HuH-7.5 (cell line): ENCODE measurements around the gene FUOM.
A peak's percentile ranks its signal among the peaks of the same experiment; 100 is the strongest.
"Not testable (repeated sequence)": the region's sequence is repeated elsewhere in the genome, so short reads cannot be mapped to it uniquely, and the experiment has no call there.

Experiments used
- DNase-seq: peaks from one replicate; pipeline ENCODE4 v3.0.0; 2011; ENCODE audit warnings: low spot score

Gene FUOM

DNA sequence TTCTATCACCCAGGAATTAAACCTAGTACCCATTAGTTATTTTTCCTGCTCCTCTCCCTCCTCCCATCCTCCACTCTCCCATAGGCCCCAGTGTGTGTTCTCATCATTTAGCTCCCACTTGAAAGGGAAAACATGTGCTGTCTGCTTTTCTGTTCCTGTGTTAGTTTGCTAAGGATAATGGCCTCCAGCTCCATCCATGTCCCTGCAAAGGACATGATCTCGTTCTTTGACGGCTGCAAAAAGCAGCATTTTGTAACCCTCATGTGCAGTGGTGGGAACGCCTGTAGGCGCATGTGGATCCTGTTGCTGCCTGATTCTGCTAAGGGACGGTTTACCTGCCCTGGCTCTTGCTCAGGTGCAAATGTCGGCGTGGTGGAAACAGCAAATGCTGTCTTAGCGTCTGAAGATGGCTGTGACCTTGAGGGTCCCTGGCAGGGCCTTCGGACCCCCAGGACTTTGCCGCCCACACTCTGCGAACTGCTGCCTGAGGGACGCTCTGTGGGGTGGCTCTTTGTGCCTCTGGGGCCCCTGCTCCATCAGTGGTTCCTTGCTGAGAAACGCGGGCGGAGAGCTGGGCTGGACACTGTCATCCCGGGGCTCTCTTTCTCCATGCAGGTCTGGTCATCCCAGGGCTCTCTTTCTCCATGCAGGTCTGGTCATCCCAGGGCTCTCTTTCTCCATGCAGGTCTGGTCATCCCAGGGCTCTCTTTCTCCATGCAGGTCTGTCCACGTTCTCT lies 30.6 kb upstream of the FUOM start:
- no peak for DNase-seq

DNA sequence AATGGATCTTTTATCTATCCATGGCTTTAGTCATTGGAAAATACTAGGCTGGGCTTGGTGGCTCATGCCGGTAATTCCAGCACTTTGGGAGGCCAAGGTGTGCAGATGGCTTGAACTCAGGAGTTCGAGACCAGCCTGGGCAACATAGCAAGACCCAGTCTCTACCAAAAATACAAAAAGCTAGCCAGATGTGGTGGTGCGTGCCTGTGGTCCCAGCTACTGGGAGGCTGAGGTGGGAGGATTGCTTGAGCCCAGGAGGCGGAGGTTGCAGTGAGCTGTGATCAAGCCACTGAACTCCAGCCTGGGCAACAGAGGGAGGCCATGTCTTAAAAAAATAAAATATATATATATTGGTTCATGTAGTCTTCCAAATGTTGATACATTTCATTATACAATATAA lies 29.1 kb upstream of the FUOM start:
- DNase-seq, result not testable (repeated sequence)

DNA sequence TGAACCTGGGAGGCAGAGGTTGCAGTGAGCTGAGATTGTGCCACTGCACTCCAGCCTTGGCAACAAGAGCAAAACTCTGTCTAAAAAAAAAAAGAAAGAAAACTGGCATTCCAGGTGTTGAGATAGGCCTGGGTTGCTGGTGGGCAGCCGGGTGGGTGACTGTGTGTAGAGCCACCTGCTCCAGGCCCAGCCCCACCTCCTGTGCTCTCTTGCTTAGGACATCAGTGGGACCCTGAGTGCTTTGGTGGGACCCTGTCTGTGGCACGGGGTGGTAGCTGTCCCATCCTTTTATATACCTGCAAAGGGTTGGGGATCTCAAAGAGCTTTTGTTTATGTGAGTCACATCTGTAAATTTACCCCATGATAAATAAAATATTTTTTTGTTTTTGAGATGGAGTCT lies 27.4 kb upstream of the FUOM start:
- no peak for DNase-seq

DNA sequence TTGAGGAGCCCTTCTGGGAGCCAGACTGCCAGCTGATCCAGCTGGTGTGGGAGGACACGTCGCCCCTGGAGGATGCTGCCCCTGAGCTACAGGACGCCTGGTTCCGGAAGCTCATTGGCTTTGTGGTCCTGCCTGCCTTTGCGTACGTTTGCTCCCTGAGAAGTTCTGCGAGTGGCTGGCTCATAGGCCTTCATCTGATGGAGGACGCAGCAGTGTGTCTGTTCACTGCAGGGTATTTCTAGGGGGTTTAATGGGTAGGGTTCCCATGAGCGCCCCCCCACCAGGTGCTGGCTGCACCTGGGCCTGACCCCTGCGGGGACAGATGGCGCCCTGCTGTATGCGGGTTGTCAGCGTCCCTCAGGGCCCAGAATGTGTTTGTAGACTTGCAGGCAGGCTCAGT lies 26.3 kb upstream of the FUOM start:
- DNase-seq, result no peak

DNA sequence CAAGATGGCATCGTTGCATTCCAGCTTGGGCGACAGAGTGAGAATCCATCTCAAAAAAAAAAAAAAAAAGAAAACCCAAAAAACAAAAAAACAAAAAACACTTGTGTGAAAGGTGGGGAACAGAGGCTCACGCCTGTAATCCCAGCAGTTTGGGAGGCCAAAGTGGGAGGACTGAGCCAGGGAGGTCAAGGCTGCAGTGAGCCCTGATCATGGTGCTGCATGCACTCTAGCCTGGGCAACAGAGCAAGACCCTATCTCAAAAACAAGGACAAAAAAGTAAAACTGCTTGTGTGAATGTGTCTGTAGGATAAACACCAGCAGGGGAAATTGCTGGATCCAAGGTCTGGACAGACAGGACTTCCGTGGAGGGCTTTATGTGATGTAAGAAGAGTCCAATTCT lies 25.7 kb upstream of the FUOM start:
- no peak for DNase-seq

DNA sequence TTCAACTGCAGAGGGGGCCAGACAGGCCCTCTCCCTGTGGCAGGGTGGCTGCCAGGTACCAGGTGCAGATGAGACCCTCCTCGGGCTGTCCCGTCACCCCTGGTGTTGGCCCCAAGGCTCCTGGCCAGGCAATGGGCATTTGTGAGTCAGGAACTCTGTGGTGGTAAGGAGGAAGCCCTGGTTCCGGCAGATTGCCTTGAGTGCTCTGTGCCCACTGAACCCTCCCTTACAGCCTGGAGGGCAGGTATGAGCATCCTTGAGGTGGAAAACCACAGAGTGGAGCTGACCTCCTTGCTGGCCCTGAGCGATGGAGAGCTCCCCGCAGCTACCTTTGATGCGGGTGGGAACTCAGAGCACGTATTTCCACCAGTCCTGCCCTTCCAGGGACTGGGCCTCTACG lies 23.2 kb upstream of the FUOM start:
- no peak for DNase-seq

DNA sequence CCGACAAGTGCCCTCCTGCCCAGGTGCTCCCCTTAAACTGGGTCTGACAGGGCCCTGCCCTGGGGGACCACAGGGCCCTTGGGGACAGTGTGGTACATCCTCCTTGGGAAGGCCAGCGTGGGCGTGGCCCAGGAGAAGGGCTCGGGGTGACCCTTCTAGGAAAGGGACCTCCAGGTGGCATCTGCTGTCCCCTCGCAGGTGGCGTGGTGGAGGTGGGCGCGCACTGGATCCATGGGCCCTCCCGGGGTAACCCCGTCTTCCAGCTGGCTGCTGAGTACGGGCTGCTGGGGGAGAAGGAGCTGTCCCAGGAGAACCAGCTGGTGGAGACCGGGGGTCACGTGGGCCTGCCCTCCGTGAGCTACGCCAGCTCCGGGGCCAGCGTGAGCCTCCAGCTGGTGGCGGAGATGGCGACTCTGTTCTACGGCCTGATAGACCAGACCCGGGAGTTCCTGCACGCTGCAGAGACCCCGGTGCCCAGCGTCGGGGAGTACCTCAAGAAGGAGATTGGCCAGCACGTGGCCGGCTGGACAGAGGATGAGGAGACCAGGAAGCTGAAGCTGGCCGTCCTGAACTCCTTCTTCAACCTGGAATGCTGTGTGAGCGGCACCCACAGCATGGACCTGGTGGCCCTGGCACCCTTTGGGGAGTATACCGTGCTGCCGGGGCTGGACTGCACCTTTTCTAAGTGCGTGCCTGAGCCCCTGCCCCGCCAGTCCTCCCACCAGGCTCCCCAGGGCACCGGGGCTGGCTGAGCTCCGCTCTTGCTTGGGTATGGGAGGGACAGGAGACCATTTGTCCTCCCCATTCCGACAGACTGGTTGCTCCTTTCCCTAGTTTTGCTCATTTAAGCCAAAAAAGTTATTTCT lies 22.2 kb upstream of the FUOM start:
- DNase-seq, result no peak

DNA sequence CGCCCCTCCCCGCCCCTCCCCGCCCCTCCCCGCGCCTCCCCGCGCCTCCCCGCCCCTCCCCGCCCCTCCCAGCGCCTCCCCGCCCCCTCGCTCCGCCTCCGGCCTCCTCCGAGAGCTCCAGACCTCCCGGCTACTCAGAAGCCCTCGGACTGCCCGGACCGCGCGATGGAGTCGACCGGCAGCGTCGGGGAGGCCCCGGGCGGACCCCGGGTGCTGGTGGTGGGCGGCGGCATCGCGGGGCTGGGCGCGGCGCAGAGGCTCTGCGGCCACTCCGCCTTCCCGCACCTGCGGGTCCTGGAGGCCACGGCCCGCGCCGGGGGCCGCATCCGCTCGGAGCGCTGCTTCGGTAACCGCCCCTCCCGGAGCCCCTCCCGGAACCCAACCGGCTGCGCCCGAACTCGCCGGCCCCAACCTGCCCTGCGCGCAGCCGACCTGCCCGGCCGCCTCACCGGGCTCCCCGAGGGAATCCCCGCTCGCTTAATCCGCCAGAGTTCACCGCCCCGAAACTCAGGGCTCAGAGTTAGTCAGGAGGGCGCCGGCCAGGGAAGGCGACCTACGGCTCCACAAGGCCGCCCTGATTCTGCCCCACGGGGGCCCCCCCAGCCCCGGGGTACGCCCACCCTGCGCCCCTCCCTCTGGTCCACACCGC lies 21.5 kb upstream of the FUOM start, which contains the start of gene PAOX:
Gene PAOX (plus strand): TSS at position 111 of the 649 bp plus-strand sequence. CDS start 55 bp downstream, at position 166.
- peak; percentile 85 for DNase-seq

DNA sequence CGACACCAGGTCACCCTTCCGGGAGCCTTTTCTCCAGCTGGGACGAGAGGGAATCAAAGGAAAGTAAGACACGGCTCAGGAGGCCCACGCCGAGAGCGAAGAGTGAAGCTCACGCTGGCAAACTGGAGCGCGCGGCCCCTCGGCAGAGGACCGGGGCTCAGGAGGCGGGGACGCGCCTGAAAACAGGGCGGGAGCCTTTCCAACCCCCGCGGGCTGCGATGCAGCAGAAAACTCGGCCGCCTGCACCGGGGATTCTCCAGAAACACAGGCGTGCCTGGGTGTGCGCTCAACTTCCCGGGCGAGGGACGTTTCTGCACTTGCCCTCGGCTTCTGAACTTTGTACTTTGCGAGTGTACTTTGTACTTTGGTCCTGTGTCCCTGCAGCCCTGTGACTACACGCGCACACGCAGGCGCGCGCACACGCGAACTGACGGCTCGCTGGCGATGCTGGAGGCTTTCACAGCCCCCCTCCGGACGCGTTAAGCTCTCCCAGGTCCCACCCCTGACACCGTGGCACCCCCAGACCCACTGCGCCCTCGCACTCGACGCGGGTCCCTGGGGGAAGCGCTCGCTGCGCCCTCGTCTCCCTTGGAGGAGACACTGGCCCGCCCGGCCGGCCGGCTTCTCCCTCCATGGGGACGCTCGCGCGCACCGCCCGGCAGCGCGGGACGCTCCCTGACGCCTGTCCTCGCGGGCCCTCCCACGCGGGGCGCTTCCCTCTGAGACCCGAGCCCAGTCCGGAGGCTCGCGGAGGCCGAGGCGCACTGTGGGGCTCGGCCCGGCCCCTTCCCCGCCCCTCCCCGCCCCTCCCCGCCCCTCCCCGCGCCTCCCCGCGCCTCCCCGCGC lies 20.7 kb upstream of the FUOM start:
- DNase-seq, result peak; percentile 75

DNA sequence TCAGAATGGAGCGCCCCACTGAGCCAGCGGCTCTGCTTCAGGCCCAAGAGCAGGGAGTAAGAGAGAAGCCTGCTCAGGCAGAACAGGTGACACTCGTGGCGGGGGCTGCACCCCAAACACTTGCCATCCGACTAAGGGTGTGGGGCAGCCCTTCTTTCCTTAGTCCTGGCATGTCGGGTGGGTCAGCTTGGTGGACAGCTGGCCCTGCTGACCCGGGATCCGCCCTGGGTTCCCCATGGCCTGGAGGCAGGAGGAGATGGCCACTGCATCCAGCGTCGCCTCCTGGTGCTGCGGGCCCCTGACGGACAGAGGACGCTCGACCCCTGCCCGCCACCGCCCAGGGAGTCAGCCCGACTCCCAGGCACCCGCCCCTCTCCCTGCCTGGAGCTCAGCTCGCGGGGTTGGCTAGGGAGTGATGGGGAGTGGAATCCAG lies 20.0 kb upstream of the FUOM start:
- DNase-seq, result peak; percentile 70

DNA sequence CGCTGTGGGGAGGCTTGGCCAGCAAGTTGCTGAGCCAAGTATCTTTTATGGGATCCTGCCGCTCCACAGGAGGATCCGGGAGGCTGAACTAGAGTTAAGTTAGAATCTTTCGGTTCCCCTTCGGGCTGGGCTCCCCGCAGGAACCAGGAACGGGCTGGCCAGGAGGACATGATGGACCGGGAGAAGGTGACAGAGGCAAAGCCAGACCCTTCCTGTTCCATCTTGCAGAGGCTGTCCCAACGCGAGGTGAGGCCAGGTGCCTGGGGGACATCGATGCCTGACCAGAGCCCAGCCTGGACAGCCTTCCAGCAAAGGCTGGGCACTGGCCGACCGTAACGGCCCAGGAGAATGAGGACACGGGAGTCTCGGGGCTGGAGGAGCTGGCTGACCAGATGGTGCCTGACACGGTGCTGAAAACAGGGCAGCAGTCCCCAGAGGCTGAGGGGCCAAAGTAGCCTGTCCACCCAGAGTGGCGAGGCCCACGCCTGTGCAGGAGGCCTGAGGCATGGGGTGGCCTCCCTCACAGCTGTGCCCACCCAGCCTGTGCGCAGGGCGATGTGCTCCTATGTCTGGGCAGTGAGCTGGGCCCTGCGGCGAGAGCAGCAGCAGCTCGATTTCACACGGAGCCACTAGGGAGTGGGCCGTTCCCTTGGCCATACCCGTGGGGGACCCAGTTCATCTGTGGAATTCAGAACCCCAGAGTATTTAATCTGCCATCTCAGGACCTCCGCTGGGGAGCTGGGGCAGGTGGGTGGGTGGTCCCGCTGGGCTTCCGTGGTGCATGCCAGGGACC lies 19.4 kb upstream of the FUOM start:
- no peak for DNase-seq

DNA sequence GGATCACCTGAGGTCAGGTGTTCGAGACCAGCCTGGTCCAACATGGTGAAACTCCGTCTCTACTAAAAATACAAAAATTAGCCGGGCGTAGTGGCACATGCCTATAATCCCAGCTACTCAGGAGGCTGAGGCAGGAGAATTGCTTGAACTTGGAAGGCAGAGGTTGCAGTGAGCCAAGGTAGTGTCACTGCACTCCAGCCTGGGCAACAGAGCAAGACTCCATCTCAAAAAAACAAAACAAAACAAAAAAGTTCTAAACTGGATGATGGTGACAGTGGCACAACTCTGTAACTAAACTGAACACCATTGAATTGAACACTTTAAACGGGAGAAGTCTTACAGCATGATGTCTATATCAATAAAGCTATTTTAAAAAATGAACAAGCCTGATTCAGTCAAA lies 18.4 kb upstream of the FUOM start:
- DNase-seq, result not testable (repeated sequence)

DNA sequence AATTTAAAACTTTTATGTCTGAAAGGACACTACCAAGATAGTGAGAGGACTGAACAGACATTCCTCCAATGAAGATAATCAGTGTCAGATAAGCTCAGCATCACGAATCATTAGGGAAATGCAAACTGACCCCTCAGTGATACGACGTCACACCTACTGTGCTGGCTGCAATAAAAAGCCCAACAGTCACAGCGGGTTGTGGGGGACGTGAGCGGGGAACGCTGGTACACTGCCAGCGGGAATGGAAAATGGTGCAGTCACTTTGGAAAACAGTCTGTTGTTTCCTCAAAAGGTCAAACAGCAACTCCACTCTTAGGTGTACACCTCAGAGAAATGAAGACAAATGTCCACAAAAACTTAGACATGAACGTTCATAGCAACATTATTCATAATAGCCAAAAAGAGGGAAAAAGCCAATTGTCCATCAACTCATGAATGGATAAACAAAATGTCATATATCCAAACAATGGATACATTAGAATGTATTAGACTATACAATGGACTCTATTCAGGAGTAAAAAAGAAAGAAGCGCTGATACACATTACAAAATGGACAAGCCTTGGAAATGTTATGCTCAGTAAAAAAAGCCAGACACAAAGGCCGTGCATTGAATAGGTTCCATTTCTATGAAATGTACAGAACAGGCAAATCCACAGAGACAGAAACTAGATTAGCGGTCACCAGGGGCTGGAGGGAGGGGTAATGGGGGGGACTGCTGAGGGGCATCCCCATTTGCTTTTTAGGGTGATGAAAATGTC lies 17.7 kb upstream of the FUOM start:
- no peak for DNase-seq

DNA sequence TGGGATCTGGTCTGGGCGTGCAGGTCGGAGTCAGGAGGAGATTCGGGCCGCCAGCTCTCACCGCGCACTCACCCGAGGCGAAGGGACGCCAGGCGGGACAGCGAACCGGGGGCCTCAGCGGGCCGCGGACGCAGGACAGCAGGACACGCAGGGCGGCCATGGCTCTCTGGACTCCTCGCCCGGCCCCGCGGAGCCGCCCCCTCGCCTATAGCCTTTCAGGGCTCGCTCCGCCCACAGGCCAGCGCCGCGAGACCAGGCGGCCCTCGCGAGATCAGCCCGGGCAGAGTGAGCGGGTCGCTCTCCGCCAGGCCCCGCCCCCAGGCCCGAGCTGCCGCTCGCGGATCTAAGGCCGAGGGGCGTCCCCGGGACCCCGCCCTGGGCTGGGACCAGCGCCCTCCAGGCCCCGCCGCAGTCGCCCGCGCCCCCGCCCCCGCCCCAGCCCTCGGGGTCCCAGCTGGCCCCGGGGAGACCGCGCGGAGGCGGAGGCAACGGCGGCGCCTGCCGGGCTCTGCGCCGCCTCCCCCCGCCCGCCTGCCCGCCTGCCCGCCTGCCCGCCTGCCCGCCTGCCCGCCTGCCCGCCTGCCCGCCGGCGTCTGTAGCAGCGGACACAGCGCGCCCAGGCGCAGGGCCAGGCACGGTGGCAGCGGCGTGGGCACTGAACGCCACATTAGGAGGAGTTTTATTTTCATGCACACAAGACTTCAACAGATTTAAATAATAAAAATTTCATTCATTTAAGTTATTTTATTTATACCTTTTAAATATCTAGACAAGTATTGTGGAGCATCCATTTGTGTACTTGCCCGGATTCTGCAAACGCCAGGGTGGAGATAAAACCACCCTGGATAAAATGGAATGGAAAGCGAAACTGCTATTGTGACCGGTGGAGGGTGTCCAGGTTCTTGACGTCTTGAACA lies 15.6 kb upstream of the FUOM start, which contains the start of gene ECHS1:
Gene ECHS1 (minus strand): TSS at position 181 of the 917 bp plus-strand sequence. CDS start 21 bp downstream, at position 160.
- DNase-seq, result peak; percentile 94

DNA sequence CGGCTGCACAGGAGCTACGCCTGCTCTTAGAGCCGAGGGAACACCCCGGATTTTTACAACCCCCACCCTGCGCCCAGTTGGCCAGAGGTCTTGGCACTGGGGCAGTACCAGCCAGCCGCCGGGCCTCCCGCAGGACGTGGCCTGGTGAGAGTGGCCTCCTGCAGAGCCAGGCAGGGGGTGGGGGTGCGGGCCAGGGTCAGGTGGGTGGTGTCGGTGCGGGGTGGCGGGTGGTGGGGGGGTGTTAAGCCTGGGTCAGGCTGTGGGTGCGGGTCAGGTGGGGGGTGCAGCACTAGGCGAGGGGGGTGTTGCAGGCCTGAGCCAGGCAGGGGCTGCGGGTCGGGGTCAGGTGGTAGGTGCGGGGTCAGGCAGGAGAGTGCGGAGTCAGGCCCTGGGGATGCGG lies 14.7 kb upstream of the FUOM start:
- no peak for DNase-seq

DNA sequence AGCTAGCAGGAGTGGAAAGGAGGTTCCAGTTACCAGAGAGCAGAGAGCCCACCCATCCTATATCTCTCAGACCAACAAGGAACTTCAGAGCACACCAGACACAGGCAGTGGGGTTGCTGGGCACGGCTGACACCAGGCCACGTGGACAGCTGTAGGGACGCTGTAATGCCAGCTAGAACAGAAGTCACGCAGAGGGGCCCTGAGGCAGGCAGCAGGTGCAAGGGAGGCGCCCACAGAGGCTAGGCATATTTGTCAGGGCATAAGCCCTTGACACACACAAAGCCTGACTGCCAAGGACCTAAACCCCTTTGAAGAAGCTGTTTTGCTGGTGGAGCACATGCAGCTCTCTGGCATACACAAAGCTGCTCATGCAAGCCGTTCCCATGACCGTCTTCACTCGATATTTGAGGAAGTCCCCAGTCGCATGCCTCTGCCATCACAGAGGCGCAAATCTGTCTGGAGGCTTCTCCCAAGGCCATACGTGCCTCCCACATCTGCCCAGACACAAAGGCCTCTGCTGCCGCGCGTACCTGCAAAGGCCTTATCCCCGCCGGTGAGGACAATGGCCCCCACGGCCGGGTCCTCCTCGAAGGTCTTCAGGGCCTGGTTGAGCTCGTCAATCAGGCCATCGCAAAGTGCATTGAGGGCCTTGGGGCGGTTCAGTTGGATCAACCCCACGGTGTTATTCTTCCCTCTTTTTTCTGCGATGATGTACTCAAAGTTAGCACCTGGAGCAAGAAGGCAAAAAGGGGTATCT lies 12.4 kb upstream of the FUOM start:
- no peak for DNase-seq

DNA sequence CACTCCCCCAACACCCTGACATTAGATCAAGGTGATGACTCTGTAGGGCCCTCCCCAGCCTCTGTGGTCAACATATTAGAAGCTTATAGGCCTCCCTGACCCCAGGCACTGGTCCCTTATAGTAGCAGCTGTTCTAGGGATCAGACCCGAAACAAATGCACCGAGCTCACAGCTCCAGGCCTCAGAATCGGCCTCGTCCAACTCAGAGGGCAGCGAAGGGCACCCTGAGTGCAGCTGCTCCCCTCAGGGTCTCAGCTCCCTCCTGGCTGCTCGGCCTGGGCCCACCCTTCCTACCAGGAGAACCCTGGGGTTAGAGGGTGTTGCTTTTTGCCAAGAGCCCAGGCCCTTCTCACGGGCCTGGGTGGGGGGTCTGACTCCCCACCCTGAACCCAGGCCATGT lies 10.3 kb upstream of the FUOM start:
- no peak for DNase-seq

DNA sequence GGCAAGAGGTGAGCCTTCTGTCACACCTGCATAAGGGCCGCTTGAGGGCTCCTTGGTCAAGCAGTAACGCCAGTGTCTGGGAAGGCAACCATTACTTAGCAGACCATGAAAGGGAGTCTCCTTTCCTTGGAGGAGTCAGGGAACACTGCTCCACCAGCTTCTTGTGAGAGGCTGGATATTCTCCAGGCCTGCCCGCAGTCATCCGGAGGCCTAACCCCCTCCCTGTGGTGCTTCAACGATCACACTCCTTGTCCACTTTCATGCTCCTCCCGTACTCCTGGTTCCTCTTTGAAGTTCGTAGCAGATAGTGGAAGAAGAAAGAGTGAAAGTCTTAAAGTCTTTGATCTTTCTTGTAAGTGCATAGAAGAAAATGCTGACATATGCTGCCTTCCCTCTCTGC lies 9.6 kb upstream of the FUOM start:
- DNase-seq, result not testable (repeated sequence)
